DND-41 (cell line): Measurements from ENCODE around the gene STRADB.

Experiments
- EZH2 ChIP-seq: IDR thresholded peaks from 3 replicates; pipeline ENCODE4 v1.6.1; 2012; ENCODE audit warnings: borderline replicate concordance, low read depth, mild to moderate bottlenecking, moderate library complexity, low read length, inconsistent platforms; ENCODE audit not compliant: severe bottlenecking
- TF ChIP-seq, protein P1 (sequence below): IDR thresholded peaks from 2 replicates; pipeline ENCODE4 v1.5.1; 2012; ENCODE audit warnings: borderline replicate concordance, low read length, moderate library complexity, mild to moderate bottlenecking; ENCODE audit not compliant: poor library complexity, severe bottlenecking; ENCODE audit errors: extremely low read depth

DNA sequence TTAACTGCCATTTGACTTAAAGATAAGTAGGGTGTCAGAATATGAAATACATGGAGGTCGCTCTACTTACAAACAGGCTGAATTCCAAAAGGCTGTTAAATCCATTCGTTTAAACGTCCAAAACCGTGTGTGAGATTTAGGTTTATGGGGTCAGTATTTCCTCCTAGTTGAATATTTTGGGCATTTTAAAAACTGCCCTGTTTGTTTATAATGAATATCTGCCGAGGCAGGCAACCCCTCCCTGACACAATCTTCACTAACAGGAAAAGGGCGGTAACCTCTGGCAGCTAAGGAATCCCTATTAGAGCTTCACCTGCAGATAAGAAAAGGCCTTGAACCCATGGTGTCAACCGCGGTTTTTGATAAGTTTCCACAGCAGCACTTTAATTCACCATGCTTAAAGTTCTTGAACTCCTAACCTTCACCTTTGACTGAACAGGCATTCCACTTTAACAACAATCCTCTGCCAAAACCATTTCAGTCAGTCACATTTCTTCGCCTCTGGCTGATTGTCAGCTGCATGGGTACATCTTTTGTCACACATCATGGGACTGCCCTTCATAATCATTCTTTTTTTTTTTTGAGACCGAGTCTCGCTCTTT lies 18.0 kb upstream of the STRADB start:
- no peak for TF ChIP-seq EZH2
- TF ChIP-seq, protein P1, sequence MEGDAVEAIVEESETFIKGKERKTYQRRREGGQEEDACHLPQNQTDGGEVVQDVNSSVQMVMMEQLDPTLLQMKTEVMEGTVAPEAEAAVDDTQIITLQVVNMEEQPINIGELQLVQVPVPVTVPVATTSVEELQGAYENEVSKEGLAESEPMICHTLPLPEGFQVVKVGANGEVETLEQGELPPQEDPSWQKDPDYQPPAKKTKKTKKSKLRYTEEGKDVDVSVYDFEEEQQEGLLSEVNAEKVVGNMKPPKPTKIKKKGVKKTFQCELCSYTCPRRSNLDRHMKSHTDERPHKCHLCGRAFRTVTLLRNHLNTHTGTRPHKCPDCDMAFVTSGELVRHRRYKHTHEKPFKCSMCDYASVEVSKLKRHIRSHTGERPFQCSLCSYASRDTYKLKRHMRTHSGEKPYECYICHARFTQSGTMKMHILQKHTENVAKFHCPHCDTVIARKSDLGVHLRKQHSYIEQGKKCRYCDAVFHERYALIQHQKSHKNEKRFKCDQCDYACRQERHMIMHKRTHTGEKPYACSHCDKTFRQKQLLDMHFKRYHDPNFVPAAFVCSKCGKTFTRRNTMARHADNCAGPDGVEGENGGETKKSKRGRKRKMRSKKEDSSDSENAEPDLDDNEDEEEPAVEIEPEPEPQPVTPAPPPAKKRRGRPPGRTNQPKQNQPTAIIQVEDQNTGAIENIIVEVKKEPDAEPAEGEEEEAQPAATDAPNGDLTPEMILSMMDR: no peak
